ENCODE data around the gene LUZP2. TPM values are rescaled to one million over a fixed set of nuclear protein-coding genes. Genes with fewer than 3 reads are reported as not detected.

The LUZP2 gene
- total and polyA plus RNA-seq, 9 of the 15 experiments (the other 6 are each of a cell fraction or from before 2014, with no cell fraction given): not detected

DNA sequence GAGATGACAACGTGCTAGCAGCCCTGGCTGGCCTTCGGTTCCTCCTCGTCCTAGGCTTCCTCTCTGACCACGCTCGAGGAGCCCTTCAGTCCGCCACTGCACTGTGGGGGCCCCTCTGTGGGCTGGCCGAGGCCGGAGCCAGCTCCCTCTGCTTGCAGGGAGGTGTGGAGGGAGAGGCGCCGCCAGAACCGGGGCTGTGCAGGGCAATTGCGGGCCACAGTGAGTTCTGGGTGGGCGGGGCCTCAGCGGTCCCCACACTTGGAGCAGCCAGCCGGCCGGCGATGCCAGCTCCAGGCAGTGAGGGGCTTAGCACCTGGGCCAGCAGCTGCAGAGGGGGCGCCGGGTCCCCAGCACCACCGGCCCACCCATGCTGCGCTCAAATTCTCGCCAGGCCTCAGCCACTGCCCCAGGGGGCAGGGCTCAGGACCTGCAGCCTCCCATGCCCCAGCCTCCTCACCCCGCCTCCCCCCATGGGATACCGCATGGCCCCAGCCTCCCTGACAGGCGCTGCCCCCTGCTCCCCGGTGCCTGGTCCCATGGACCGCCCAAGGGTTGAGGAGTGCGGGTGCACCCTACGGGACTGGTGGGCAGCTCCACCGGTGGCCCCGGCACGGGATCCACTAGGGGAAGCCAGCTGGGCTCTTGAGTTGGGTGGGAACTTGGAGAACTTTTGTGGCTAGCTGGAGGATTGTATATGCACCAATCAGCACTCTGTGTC is 399.4 kb downstream of the LUZP2 start:
- Histone ChIP-seq H3K27me3 (ENCODE audit: control insufficient read depth in 2 of 2, insufficient read depth in 2 of 2, low read length in 2 of 2) (no peaks in the 10 kb centered on the region), H3K4me1 (replicated peaks in 1 of 2; ENCODE audit: control insufficient read depth in 2 of 2, insufficient read depth in 2 of 2, low read length in 2 of 2) (no peaks in the 10 kb centered on the region), H3K9me3 (replicated peaks; ENCODE audit: control insufficient read depth, insufficient read depth, low read depth, low read length) (no peaks in the 10 kb centered on the region), H4K20me1 (replicated peaks; ENCODE audit: control insufficient read depth, insufficient read depth, low read length) (no peaks in the 10 kb centered on the region), H3K4me3 (no peak overlapping the region), H3K36me3 (ENCODE audit: control insufficient read depth, insufficient read depth, low read length) (no peaks in the 10 kb centered on the region), H3K9me1 (ENCODE audit: control insufficient read depth, insufficient read depth, low read length) (no peaks in the 10 kb centered on the region), H3K79me2 (ENCODE audit: control insufficient read depth, insufficient read depth, low read length) (no peaks in the 10 kb centered on the region), H2AFZ (ENCODE audit: low read depth, low read length) (no peak overlapping the region), H3K27ac (ENCODE audit: extremely low read depth, low read depth, low read length) (no peak overlapping the region), H3K9ac (ENCODE audit: insufficient read depth in 1 of 2, low read depth in 2 of 2, low read length in 2 of 2) (no peak overlapping the region), H3K4me2 (ENCODE audit: insufficient read depth, low read length) (no peak overlapping the region)
- POLR2A ChIA-PET: no interaction called here
- DNase-seq (ENCODE audit: extremely low read depth in 1 of 4, low spot score in 3 of 4) (no peak), ATAC-seq (no peak), FAIRE-seq (no peak)
- no TSS peak for BruUV-seq (replicated peaks)
- TF ChIP-seq RCOR1 (IDR thresholded peaks at IDR 0.05; ENCODE audit: borderline replicate concordance in 1 of 2, low read depth in 2 of 2, low read length in 2 of 2) (no peak), ETS2 (tag; IDR thresholded peaks at IDR 0.05; ENCODE audit: borderline replicate concordance, poor library complexity, severe bottlenecking) (no peak), ARNT (IDR thresholded peaks at IDR 0.05) (no peak), MAFF (IDR thresholded peaks at IDR 0.05; ENCODE audit: low read length) (no peak), RB1 (IDR thresholded peaks at IDR 0.05; ENCODE audit: low read depth) (no peak), PTTG1 (tag; IDR thresholded peaks at IDR 0.05; ENCODE audit: low read depth) (no peak), PTRF (tag; IDR thresholded peaks at IDR 0.05) (no peak)
- TF ChIP-seq, protein P1, sequence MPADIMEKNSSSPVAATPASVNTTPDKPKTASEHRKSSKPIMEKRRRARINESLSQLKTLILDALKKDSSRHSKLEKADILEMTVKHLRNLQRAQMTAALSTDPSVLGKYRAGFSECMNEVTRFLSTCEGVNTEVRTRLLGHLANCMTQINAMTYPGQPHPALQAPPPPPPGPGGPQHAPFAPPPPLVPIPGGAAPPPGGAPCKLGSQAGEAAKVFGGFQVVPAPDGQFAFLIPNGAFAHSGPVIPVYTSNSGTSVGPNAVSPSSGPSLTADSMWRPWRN (IDR thresholded peaks at IDR 0.05; ENCODE audit: low read depth): no peak
- TF ChIP-seq, protein P2, sequence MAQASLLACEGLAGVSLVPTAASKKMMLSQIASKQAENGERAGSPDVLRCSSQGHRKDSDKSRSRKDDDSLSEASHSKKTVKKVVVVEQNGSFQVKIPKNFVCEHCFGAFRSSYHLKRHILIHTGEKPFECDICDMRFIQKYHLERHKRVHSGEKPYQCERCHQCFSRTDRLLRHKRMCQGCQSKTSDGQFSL (CRISPR knock-in tag; IDR thresholded peaks at IDR 0.05): no peak
- TF ChIP-seq, protein P2 (tag; IDR thresholded peaks at IDR 0.05): no peak
- CTCF ChIA-PET (ENCODE audit: low intra/inter-chr PET ratio): no interaction called here
- WGBS (ENCODE audit: insufficient coverage, low coverage, missing lambda C conversion rate): 2% methylated on average over 22 of the region's 32 CpGs
- in situ Hi-C loops (cut with MboI) (no loop called here), intact Hi-C loops (cut with micrococcal nuclease) (no loop called here)
